TTC549 (cell line): Measurements from ENCODE around the gene FAM13B.
"Not testable (repeated sequence)": the region's sequence is repeated elsewhere in the genome, so short reads cannot be mapped to it uniquely, and the experiment has no call there.

Experiments
- FAIRE-seq: peaks from 2 replicates; lab custom pipeline; 2012; peaks lifted over from hg19 to GRCh38; lab: Jason Lieb, UNC

The FAM13B gene

GRCh38 chr5:138032572-138033385 is at the start of gene FAM13B:
FAM13B (minus strand) TSS chr5:138033079; CDS start chr5:138019111, 13,968 bp downstream.
- no peak for FAIRE-seq

- no peak for FAIRE-seq
These were observed 49.2 kb upstream of the FAM13B start for GRCh38 chr5:138082033-138082432.

DNA sequence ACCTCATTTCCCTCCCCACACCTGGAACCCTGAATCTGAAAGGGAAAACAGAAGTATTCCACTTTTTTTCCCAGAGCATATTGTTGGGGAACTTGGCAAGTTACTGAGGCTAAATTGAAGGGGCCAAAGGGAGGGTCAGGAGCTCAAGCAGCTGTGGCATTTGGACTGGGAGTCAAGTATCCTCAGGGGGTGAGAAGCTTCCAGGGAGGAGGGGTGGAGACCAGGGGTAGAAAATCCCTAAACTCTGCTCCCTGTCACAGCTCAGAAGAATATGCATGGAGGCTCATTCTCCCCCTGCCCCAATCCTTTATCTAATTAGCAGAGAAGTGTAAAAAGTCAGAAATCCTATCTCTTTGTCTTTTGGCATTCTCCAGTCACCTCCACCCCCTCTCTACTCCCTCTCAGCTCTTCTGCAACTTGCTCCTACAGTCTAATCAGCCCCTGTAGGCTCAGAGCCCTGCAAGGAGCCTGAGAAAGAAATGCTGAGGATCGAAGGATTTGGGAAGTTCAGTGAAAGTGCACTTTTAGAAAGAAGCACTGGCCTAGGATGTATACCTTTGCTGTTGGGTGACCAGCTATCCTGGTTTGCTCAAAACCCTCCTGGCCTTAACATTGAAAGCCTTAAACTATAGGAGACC is 45.2 kb upstream of the FAM13B start:
- FAIRE-seq = no peak

- peak; percentile 86 for FAIRE-seq
These were observed 44.3 kb upstream of the FAM13B start for GRCh38 chr5:138077064-138077696.

- FAIRE-seq = not testable (repeated sequence)
These were observed 37.1 kb upstream of the FAM13B start for GRCh38 chr5:138070026-138070425.

GRCh38 chr5:138068742-138069600 is 36.1 kb upstream of the FAM13B start:
- peak; percentile 81 for FAIRE-seq

DNA sequence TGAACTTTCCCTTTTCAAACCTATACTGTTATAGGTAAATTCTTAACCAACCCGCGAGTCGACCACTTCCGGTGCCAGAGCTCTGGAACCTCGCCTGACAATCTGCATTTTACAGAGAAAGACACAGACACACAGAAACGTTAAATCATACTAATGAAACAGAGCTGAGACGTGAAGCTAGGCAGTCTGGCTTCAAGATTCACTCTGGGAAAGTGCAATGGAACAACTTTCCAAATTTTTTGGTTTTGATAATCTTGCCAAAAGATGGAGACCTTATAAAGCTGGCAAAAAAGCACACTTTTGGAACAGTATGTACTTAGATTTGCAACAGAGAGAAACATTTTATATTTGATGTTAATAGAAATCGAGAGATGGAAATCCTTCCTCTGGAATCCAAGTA is 35.1 kb upstream of the FAM13B start:
- no peak for FAIRE-seq

- FAIRE-seq = no peak
These were observed 32.2 kb upstream of the FAM13B start for GRCh38 chr5:138065102-138065501.

- no peak for FAIRE-seq
These were observed 31.6 kb upstream of the FAM13B start for GRCh38 chr5:138064526-138064925.

DNA sequence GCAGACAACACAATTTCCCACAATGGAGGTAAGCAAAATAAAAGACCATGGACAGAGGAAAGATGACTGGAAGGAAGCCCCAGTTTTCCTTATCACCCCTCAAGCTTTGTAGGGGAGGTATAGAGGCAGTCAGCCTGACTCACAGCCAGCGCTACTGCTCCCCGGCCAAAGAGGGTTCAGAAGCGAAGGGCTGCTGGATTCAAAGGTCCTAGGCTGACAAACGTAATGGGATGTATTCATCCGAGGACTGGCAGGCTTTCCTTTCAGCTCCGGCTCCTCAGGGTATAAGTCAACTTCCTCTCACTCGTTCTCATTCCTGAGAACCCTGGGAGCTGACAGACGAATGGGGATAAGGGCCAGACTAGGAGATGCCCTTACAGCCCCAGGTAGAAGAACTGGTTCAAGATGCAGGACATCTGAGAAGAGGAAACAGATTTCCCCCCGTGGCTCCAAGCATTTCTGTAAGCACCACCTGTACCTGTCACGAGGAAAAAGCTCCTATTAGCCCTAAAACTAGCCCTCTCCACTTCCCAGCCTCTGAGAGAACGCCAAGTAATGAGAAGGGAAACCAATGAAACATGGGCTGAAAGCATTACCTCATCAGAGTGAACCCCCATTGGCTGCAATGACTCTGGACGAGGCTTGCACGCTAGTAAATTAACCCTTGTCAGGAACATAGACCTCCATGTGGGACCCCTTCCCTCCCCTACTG is 22.1 kb upstream of the FAM13B start:
- FAIRE-seq = no peak

DNA sequence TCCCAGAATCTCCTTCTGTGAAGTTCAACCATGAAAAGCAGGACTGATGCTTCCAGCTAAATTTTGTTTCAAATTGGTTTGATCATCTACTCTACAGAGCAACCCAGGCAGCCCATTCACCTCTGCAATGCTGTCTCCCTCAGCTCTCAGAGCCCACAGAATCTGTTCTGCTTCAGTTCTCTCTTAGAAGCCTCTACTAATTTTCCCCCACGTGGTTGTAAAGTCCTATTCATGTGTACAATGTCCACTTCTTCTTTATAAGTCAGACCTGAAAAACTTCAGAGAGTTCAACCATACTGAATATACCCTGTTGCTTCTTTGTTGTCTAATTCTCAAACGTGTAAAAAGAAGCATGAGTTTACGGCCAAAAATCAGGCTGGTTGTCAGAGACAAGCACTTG is 21.3 kb upstream of the FAM13B start:
- no peak for FAIRE-seq

GRCh38 chr5:138053554-138053953 is 20.7 kb upstream of the FAM13B start:
- no peak for FAIRE-seq

DNA sequence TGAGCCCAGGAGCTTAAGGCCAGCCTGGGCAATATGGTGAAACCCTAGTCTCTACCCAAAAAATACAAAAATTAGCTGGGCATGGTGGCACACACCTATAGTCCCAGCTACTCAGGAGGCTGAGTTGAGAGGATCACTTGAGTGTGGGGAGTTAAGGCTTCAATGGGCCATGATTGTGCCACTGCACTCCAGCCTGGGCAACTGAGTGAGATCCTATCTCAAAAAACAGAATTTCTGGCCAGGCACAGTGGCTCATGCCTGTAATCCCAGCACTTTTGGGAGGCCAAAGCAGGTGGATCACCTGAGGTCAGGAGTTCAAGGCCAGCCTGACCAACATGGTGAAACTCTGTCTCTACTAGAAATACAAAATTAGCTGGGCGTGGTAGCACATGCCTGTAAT is 19.8 kb upstream of the FAM13B start:
- FAIRE-seq = not testable (repeated sequence)

GRCh38 chr5:138051441-138052296 is 18.8 kb upstream of the FAM13B start:
- no peak for FAIRE-seq

DNA sequence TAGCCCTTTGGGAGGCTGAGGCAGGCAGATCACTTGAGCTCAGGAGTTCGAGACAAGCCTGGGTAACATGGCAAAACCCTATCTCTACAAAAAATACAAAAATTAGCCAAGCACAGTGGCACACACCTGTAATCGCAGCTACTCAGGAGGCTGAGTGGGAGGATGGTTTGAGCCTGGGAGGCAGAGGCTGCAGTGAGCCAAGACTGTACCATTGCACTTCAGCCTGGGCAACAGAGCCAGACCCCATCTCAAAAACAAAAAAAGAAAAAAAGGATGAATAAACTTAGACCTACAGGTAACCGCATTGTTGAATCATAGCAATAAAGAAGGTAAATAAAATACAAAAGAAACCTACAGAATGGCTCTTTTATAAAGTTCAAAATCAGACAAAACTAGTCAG is 12.4 kb upstream of the FAM13B start:
- not testable (repeated sequence) for FAIRE-seq

GRCh38 chr5:138038826-138039225 is 5.9 kb upstream of the FAM13B start:
- FAIRE-seq = no peak

- FAIRE-seq = no peak
These were observed 5.2 kb upstream of the FAM13B start for GRCh38 chr5:138037907-138038633.

DNA sequence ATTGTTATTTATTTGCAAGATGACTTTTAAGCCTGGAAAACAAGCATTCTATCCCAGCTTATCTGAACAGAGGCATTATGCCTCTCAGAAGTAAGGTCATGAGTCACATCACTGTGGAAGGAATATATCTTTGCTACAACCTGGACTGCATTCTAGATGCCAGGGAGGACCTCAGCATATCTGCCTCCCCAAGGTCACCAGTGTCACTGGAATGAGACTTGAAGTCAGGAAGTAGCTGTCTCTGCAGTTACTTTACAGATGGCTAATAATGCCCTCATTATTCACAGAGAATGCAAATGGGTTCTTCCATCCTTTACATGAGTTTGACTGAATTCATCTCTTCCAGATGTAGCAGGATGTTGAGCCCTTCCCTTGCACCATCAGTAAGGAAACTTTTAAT is 4.4 kb upstream of the FAM13B start:
- no peak for FAIRE-seq

GRCh38 chr5:138035605-138036537 is 3.0 kb upstream of the FAM13B start:
- FAIRE-seq = peak; percentile 93
